COR-L47 (cell line): ENCODE results near the gene LCE3C.
"Not testable (repeated sequence)": the region's sequence is repeated elsewhere in the genome, so short reads cannot be mapped to it uniquely, and the experiment has no call there.

Experiments used
- DNase-seq: peaks from one replicate; lab custom pipeline; 2025; lab: John Stamatoyannopoulos, UW

LCE3C gene, protein sequence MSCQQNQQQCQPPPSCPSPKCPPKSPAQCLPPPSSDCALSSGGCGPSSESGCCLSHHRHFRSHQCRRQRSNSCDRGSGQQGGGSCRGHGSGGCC

DNA sequence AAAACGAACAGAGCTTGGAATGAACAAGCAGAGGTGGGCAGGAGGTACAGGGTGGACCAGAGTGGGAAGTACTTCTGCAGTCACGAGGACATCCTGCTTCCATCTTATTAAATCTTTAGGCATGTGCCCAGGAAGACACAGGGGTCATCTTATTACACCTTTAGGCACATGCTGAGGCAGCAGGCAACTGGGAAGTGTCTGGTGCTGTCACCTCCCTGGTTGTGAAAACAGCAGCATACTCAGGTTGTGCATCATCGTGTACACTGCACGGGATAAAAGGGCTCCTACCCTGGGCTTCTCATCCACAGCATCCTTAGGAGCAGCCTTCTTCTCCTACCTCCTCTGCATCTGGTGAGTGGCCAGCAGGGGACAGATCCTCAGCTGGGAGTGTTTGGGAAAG, at the start of gene LCE3C:
TSS of gene LCE3C (plus strand) at position 301 of the 400 bp plus-strand sequence. CDS start 498 bp downstream, outside the sequence.
- no peak for DNase-seq

DNA sequence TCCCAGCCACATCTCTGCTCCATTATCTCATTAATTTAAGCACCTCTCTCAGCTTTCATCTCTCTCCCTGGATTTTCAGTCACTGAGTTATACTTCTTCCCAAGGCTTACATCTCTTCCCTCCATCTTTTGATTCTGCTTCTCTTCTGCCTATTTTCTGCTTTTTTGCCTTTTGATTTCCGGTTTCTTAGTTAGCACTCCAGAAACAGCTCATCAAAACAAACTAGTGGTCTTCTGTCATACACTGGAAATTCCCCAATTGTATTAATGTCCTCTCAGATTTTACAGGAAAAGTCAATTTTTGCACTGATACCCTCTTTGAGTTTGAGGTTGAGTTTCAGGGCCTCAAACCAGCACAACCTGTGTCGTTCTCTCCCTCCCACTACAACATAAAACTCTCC, 34.9 kb upstream of the LCE3C start:
- DNase-seq = no peak

DNA sequence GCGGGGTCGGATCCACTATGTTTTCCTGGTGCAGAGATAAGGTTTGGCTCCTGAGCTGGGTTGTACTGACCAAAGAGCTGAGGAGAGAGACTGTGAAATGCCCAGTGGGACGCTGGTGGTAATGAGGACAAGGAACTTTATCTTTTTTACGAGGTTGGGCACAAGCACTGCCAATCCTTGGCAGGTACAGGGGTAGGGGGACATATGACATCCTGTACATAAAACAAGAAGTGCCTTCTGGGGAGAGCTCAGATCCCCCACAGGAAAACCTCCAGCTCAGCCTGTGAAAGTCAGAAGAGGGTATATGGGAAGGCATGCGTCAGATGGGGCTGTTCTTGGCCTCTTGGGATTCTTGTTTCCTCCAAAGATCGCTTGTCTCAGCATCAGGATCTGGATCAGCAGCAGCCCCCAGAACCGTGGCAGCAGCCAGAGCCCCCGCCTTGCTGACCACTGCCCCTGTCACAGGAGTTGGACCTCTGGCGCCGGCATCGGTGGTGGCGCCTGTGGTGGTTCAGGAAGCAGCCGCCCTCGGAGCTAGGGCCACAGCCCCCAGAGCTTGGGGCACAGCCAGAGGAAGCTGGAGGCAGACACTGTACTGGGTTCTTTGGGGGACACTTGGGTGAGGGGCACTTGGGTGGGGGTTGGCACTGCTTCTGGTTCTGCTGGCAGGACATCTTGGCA, 34.4 kb upstream of the LCE3C start:
- DNase-seq = no peak

DNA sequence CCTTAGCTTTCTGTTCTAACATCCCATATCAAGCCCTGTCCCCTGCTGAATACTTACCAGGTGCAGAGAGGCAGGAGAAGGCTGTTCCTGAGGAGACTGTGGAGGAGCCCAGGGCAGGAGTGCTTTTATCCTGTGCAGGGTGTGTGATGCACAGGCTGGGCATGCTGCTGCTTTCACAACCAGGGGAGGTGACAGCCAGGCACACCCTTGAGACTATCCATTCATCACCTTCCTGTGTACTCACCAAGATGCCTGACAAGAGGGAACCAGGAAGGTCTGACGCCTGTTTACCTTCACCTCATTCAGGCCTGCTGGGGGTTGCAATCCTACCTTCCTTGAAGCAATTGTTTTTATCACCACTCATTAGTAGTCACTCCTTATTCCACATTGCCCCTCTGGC, 33.4 kb upstream of the LCE3C start, which contains the start of gene LCE3E:
TSS of gene LCE3E (minus strand) at position 100 of the 400 bp plus-strand sequence. CDS start 572 bp downstream, outside the sequence.
- DNase-seq = no peak

DNA sequence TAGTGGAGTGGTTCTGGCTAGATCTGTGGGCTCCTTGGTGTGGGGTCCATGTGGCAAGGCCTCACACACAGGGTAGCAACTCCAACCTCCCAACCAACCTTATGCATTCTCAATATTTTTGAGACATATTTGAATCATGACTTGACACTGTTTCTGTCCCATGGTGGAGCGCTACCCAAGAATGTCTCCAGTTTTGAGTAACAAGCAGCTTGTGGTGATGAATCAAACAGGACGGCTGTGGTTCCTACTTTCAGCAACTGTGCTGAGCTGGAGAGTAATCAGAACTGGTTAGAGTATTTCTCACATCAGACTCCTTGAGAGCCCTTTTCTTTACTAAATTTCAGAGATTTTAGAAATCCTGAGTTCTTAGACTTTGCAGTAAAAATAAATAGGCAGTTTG, 22.9 kb upstream of the LCE3C start:
- no peak for DNase-seq

DNA sequence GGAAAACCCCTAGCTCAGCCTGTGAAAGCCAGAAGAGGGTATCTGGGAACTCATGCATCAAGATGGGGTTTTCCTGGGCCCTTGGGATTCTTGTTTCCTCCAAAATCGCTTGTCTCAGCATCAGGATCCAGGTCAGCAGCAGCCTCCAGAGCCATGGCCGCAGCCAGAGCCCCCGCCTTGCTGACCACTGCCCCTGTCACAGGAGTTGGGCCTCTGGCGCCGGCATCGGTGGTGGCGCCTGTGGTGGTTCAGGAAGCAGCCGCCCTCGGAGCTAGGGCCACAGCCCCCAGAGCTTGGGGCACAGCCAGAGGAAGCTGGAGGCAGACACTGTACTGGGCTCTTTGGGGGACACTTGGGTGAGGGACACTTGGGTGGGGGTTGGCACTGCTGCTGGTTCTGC, 20.5 kb upstream of the LCE3C start:
- not testable (repeated sequence) for DNase-seq

DNA sequence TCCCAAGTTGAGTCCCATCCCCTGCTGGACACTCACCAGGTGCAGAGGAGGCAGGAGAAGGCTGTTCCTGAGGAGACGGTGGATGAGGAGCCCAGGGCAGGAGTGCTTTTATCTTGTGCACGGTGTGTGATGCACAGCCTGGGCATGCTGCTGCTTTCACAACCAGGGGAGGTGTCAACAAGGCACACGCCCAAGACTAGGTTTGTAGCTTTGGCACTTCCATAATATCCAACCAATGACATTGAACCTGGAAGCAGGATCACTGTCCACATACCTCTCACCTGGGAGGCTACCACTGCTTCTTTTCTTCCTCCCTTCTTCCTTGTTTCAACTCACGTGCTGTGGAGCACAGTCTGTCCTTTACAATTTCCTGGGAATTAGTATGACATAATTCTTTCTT, 19.6 kb upstream of the LCE3C start, which contains the start of gene LCE3D:
TSS of gene LCE3D (minus strand) at position 84 of the 400 bp plus-strand sequence. CDS start 580 bp downstream, outside the sequence.
- DNase-seq = no peak

DNA sequence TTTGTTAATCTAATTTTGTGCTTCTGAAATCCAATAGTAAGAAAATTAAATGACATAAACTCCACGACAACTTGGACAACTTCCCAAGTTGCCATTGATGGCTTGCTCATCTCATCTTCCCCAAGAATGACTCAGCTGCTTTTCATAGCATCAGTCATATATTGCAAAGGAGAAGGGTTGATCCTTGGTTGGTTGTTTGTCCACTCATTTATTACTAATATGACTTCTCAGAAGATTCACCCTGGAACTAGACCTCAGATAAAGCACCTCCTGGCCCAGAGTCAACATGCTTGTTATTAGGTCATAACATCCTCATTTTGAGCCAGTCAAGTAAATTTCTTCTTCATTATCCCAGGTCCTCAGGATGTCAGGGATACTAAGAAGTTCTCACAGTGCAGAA, 17.4 kb upstream of the LCE3C start:
- no peak for DNase-seq

DNA sequence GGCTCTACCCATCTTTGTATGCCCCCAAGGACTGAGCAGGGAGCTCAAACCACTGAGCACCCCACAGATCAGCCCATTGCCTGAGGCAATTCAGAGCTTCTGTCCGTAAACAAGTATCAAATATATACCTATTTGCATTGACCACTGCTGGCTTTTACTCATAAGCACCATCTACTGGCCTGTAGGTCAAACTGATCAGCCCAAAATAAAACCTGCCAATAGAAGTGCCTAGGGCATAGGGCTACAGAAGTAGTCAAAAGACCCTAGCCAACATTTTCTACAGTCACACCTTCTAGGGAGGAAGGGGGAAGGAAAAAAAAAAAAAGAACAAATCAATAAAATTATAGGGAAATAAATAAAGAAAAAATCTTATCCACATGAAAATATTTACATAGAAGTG, 14.4 kb upstream of the LCE3C start:
- no peak for DNase-seq

DNA sequence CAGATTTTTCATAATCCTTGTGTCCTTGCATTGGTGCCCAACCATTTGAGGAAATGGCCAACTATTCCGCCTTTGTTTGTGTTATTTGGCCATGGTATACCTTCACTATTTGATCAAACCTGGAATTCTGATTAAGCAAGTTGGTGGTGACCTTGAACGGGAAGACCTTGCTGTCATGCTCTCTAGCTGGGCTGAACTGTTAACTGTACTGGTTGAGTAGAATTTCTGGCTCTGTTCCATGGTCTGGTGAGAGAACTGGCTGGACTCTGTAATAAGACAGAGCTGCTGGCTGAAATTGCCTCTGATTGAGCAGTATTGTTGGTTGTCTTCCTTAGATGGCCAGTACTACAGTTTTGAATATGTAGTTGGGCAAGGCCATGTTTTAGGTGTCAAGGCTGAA, 3.0 kb upstream of the LCE3C start:
- no peak for DNase-seq

DNA sequence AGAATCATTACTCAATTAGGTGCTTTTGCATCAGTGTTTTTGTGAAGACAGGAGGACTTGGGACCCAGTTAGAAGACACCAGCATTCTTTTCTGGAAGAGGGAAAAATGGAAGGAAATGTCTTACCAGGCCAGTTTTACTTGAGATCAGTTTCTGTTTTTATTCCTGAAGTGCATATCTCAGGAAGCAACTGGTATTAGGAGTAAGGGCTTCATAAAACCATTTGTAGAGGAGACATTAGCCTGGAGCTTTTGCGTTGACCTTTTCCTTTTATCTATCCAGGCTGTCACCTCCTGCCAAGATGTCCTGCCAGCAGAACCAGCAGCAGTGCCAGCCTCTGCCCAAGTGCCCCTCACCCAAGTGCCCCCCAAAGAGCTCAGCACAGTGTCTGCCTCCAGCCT, 13.5 kb downstream of the LCE3C start, which contains the start of gene LCE3B:
TSS of gene LCE3B (plus strand) at position 301 of the 400 bp plus-strand sequence. CDS start at position 301, 0 bp downstream.
- DNase-seq = no peak

DNA sequence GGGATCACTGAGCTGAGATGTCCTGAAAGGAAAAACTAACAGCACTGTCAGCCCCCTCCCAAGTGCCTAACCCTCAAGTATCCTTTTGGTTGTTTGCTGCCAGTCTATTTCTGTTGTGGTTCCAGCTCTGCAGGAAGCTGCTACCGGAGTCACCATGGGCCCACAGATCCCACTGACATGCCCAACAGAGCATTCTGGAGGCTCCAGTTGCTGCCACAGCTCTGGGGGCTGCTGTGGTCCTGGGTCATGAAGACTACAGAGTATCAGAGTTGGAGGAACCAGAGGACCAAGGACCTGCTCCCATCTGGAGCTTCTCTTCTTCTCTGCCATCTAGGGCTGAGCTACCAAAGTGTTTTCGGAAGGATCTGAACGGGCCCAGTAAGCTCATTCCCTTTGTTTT, 22.0 kb downstream of the LCE3C start:
- DNase-seq = no peak

DNA sequence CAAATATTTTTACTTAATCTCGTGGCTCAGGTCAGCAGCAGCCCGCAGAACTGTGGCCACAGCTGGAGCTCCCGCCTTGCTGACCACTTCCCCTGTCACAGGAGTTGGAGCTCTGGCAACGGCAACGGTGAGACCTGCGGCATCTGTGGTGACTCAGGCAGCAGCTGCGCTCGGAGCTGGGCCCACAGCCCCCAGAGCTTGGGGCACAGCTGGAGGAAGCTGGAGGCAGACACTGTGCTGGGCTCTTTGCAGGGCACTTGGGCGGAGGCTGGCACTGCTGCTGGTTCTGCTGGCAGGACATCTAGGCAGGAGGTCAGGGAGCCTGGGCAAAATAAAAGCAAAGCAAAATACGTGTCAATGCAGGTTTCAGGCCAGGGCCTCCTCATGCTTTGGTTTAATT, 22.8 kb downstream of the LCE3C start, which contains the start of gene LCE3A:
TSS of gene LCE3A (minus strand) at position 301 of the 400 bp plus-strand sequence. CDS start at position 301, 0 bp downstream.
- no peak for DNase-seq

DNA sequence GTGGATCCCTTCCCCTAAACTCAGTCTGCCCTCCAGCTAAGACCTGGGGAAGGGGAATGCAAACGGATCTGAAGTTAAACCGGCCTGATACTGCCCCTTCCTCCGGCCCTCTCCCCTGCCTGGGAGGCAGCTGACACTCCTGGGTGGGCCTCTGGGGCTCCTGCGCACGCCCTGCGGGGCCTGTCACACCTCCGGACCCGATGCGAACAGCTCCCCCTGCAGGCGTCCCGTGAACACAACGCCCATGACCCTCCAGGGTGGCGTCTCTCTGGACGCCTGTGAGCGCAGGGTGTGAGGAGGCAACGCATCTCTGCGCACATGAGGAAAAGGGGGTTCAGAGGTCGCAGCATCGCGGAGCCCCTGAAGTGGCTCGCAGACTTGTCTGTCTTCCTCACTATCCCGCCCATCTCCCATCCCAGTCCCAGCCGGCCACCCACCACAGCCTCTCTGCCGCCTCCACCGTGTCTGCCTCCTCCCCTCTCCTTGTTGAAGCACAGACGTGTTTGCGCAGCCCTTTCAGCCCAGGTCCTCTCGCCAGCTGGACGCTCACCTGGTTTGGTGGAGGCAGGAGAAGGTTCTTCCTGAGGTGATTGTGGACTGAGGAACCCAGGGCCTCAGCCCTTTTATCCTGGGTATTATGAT, 23.3 kb downstream of the LCE3C start:
- DNase-seq = no peak

DNA sequence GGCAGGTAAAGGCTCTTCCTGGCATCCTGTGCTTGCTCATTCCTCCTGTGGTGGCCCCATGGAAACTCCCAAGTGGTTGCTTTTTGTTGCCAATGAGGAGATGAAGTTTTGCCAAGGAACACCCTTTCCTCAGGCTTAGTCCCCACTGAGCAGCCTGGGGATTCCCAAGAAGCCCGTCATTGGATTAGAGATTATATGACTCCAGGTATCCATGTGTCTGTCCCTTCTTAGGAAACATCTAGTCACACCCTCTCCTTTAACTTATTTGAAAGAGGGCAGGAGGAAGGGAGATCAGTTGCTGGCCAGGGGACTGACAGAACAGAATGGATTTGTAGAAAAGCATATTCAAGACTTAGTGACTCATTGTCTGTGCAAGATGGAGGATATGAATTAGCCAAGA, 26.7 kb downstream of the LCE3C start:
- DNase-seq = no peak

DNA sequence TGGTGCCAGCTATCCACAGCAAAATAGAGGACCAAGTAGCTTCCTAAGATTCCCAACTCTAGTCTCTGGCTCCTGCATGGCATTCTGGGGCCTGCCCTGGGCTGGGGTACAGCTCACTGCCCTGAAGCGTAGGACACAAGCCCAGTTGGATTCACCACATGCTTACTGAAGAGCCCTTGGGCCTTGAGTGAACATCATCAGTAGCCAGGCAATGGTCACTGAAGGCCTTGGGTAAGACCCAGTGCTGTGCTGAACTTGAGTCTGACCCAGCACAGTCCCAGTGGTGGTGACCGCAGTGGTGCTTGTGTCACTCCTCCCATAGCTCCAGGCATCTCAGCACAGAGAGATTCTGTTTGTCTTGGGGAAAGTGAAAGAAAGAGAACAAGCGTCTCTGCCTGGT, 30.6 kb downstream of the LCE3C start:
- no peak for DNase-seq

DNA sequence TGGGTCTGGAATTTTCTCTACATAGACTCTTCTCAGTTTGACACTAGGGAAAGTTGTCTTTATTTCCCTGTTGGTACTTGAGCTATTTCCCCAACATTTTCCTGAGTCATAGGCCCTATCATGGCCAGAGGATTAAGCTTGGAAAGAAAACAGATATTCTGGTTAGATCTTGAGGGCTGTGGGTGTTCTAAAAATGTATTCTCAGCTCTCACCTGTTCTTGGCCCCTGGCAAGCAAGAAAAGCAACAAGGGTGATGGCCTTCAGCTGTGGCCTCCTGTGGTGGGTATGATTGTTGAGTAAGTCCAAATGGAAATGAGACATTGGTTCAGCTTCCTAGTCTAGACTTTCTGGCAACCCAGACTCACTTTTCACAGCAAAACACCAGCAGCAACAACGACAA, 40.3 kb downstream of the LCE3C start:
- DNase-seq = no peak

DNA sequence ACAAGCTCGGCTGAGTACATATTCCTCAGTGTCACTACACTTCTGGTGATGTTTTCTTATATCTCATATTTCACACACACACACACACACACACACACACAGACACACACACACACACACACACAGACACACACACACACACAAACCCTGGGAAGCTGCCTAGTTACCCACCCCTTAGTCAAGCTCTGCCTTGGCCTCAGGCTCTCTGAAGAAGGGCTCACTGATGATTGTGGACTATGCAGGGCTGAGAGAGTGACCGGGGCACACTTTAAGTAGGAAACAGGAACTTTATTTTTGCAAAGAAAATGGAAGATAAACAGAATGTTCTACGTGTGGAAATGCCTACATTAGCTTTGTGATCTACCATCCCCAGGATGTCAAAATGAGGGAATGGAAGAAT, 43.9 kb downstream of the LCE3C start:
- DNase-seq = no peak

DNA sequence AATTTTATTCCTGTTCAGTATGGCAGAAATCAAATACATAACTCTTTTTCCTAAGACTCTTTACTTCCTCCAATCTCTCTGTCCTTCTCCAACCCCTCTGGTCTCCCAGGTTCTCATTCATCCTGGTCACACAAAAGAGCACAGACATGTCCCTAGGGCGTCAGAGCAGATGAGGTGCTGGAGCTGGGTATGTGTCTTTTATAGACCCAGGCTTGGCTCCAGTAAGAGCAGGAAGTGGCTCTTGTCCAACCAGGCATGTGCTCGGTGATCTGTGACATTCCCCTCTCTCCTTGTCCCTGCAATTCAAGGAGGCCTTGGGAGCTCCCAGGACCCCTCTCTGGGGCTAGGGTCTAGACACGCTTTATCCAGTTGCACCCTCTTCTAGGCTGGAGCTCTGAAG, 45.1 kb downstream of the LCE3C start:
- DNase-seq = no peak

DNA sequence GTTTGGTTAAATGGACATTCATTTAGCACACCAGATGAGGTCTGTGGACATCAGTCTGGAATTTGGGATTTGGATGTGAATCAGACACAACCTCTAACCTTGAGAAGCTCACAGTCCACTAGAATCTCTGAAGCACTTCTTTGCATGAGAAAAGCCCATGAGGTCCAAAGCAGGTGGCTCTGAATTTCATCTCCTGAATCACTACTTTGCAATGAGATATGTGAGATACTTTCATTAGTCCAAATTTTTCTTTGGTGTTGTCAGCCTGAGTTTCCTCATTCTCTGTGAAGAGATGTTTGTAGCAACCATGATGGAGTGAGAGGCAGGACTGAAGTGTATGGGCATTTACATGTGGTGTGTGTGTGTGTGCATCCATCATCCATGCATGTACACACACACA, 46.6 kb downstream of the LCE3C start:
- DNase-seq = no peak
